SU-DHL-6 (cell line): ENCODE results near the gene RPP14.

Experiments used
- H2AFZ ChIP-seq: fragments of 200-600 bp; sonication (generic); 2 replicates; pipeline ENCODE4 v1.6.1; 2014; ENCODE audit warnings: low read depth, mild to moderate bottlenecking, moderate library complexity, mixed read lengths, antibody characterized with exemption, low read length; ENCODE audit not compliant: severe bottlenecking
- H3F3A ChIP-seq: fragments of 200-600 bp; shearing (Covaris generic); 2 replicates; pipeline ENCODE4 v1.6.0; 2016; ENCODE audit warnings: antibody characterized with exemption, mild to moderate bottlenecking; ENCODE audit not compliant: insufficient read depth
- H3K27ac ChIP-seq: fragments of 200-600 bp; sonication (generic); 2 replicates; pipeline ENCODE4 v1.5.1; 2016; ENCODE audit warnings: low read depth, mild to moderate bottlenecking, low read length, moderate library complexity, mixed read lengths
- H3K27me3 ChIP-seq: fragments of 200-600 bp; sonication (generic), shearing (Covaris generic); 2 replicates; pipeline ENCODE4 v1.6.0; 2014; ENCODE audit warnings: mild to moderate bottlenecking, low read length
- H3K36me3 ChIP-seq: fragments of 200-600 bp; sonication (generic); 2 replicates; pipeline ENCODE4 v1.6.1; 2014; ENCODE audit warnings: mild to moderate bottlenecking, low read length, mixed read lengths
- H3K4me2 ChIP-seq: fragments of 300-600, 200-600 bp; shearing (Covaris generic), sonication (generic); 2 replicates; pipeline ENCODE4 v1.6.0; 2014; ENCODE audit warnings: low read length, low read depth, mild to moderate bottlenecking; ENCODE audit not compliant: poor library complexity, severe bottlenecking
- H3K4me3 ChIP-seq: fragments of 200-600 bp; sonication (generic); 2 replicates; pipeline ENCODE4 v1.5.1; 2014; ENCODE audit warnings: antibody characterized with exemption, low read length, mild to moderate bottlenecking, mixed read lengths; ENCODE audit not compliant: insufficient read depth, poor library complexity, severe bottlenecking
- H3K79me2 ChIP-seq: fragments of 200-600 bp; sonication (generic); 2 replicates; pipeline ENCODE4 v1.6.1; 2014; ENCODE audit warnings: mild to moderate bottlenecking, low read length, moderate library complexity; ENCODE audit not compliant: insufficient read depth
- H3K9ac ChIP-seq: fragments of 200-600 bp; sonication (generic); 2 replicates; pipeline ENCODE4 v1.7.0; 2014; ENCODE audit warnings: mild to moderate bottlenecking, low read length
- H3K9me2 ChIP-seq: fragments of 200-600 bp; sonication (generic); replicated peaks from 2 replicates; pipeline ENCODE4 v1.6.1; 2014; ENCODE audit warnings: low read length; ENCODE audit not compliant: insufficient read depth
- H3K9me3 ChIP-seq: fragments of 200-600 bp; sonication (generic); 2 replicates; pipeline ENCODE4 v1.6.1; 2014; ENCODE audit warnings: low read length, mixed read lengths; ENCODE audit not compliant: insufficient read depth
- H4K20me1 ChIP-seq: fragments of 200-600 bp; sonication (generic); 2 replicates; pipeline ENCODE4 v1.6.1; 2014; ENCODE audit warnings: low read depth, mild to moderate bottlenecking, antibody characterized with exemption, low read length, moderate library complexity, mixed read lengths
- CTCF ChIP-seq: fragments of 200-600 bp; sonication (generic); IDR thresholded peaks from one replicate; pipeline ENCODE4 v1.5.1; 2017; ENCODE audit warnings: antibody characterized with exemption, mild to moderate bottlenecking, low read length, moderate library complexity; ENCODE audit not compliant: insufficient read depth, poor library complexity, severe bottlenecking
- EZH2phosphoT487 ChIP-seq: fragments of 200-600 bp; sonication (generic), shearing (Covaris generic); conservative IDR thresholded peaks from 2 replicates; pipeline ENCODE4 v1.6.1; 2018; ENCODE audit warnings: mild to moderate bottlenecking, antibody characterized with exemption, low read length, moderate library complexity, mixed read lengths

Gene RPP14

GRCh38 chr3:58281069-58281468, 25.0 kb upstream of the RPP14 start:
- H3K9me2 ChIP-seq = no peaks in the 10 kb centered on the region
- no peaks in the 10 kb centered on the region for H3K9me3 ChIP-seq
- no peaks in the 10 kb centered on the region for H4K20me1 ChIP-seq
- H3K79me2 ChIP-seq = no peaks in the 10 kb centered on the region
- H2AFZ ChIP-seq = no peak overlapping the region
- no peak overlapping the region for H3K9ac ChIP-seq
- H3F3A ChIP-seq = no peaks in the 10 kb centered on the region
- H3K27me3 ChIP-seq = no peaks in the 10 kb centered on the region
- no peak for TF ChIP-seq EZH2phosphoT487
- TF ChIP-seq CTCF = no peak
- H3K4me3 ChIP-seq = no peak overlapping the region
- H3K27ac ChIP-seq = no peak overlapping the region
- no peaks in the 10 kb centered on the region for H3K36me3 ChIP-seq
- H3K4me2 ChIP-seq = no peak overlapping the region

GRCh38 chr3:58285334-58285733, 20.7 kb upstream of the RPP14 start:
- Histone ChIP-seq H3K4me3 (no peak overlapping the region), H3K4me2 (no peak overlapping the region), H3K9ac (no peak overlapping the region), H3K9me3 (no peaks in the 10 kb centered on the region), H3K27me3 (no peaks in the 10 kb centered on the region), H3K9me2 (no peaks in the 10 kb centered on the region), H3K79me2 (no peaks in the 10 kb centered on the region), H2AFZ (no peak overlapping the region), H3K36me3 (no peaks in the 10 kb centered on the region), H3F3A (no peaks in the 10 kb centered on the region), H3K27ac (no peak overlapping the region), H4K20me1 (no peaks in the 10 kb centered on the region)
- TF ChIP-seq EZH2phosphoT487 (no peak), CTCF (no peak)

GRCh38 chr3:58287354-58287753, 18.7 kb upstream of the RPP14 start:
- Histone ChIP-seq H3K9me3 (no peaks in the 10 kb centered on the region), H3K36me3 (no peaks in the 10 kb centered on the region), H3K9ac (no peak overlapping the region), H3K27ac (no peak overlapping the region), H3K9me2 (no peaks in the 10 kb centered on the region), H3K79me2 (no peaks in the 10 kb centered on the region), H3K4me2 (no peak overlapping the region), H3K4me3 (no peak overlapping the region), H3F3A (no peaks in the 10 kb centered on the region), H4K20me1 (no peaks in the 10 kb centered on the region), H2AFZ (no peak overlapping the region), H3K27me3 (no peaks in the 10 kb centered on the region)
- TF ChIP-seq EZH2phosphoT487 (no peak), CTCF (no peak)
